Stimulated activated CD8-positive, alpha-beta memory T cell treated with anti-CD3 and anti-CD28 coated beads, Interleukin-4, amount 100 ng/mL, for 24 hours (primary cell): ENCODE data around the gene DCPS.
"Not testable (repeated sequence)": the region's sequence is repeated elsewhere in the genome, so short reads cannot be mapped to it uniquely, and the experiment has no call there.

Experiments used
- DNase-seq: peaks from one replicate; pipeline ENCODE4 v3.0.0-alpha.2; 2020; ENCODE audit warnings: low read depth

Gene DCPS

DNA sequence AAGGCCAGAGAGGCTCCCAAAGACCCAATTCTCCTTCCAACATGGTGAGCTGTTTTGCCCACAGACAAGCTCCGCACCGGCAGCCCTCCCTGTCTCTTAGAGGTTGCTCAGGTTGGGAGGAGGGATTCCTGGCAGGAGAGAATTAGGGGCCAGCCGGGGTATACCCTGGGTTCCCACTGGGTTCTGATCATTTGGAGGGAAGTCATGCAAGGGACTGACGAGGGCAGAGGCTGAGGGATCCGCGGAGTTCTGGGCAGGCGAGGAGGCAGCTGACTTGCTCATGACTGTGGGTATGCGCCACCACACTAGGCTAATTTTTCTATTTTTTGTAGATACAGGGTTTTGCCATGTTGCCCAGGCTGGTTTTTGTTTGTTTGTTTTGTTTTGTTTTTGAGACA is 56.2 kb downstream of the DCPS start:
- DNase-seq: no peak

DNA sequence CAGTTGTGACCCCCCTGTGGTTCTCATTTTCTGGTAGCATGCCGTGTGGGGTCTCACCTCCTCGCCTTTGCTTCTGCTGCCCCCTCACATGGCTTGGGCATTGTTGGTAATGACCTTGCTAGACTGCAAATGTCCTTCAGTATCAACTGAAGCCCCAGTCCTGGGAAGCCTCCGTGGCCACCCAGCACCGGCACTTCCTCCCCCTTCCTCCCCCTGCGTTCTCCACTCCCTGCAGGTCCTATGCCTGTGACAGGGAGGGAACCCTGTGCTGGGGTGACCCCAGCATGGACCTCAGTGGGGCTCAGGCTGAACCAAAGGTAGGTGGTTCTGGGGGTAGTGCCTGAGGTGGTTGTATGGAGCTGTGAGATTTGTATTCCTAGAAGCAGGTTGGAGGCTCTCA is 57.5 kb downstream of the DCPS start:
- no peak for DNase-seq

DNA sequence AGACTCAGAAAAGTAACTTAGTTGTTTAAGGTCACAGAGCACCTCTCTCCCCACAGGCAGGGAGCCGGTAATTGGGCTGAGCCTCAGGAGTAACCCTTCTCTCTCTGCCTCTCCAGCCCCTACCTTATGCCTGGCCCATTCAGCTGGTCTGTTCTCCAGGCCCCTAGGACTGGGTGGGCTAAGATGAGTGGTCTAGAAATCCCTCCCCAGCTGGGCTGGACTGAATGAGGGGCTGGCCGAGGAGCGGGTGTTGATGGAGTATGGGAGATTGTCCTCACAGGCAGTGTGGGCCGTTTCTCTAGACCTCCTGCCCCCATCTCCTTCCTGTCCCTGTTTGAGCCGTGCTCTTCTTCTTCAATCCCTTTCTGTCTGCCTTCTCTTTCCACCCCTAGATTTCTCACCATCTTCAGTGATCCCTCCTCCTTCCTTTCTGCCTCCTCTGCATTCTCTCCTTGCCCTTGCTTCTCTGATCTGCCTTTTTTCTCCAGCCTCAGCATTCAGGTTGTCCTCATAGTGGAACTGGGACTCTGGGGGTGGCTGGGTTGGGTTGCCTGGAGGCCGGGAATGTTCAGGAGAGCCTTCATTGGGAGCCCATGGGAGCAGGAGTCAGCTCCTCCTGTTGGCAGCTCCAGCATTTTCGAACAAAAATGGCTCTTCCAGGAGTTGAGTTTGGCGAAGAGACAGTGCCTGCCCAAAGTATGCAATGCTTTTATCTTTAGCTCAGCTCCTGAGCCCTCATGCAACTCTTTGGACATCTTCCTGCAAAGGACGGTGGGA is 59.2 kb downstream of the DCPS start:
- DNase-seq: no peak

DNA sequence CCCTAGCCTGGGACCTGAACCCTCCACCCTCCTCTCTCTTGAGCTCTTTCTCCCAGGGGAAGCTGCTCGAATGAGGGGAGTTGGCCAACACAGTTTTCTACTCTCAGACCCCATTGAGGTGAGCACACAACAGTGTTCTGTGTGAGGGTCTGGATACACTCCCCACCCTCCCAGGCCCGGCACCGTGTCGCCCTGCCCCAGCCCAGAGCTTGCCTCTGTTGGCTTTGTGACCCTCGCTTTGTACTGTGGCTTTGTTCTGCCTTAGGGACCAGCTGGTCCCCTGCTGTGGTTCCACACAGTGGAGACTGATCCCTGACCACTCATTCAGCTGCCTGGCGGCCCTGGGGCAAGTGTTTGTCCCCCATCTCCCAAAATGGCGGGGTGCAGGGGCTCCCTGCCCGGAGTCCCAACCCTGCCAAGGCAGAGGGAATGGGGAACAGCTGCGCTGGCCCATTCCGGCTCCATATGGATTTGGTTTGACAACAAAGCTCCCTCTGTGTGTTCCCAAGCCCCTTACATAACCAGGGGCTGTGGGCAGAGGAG is 59.9 kb downstream of the DCPS start:
- no peak for DNase-seq

DNA sequence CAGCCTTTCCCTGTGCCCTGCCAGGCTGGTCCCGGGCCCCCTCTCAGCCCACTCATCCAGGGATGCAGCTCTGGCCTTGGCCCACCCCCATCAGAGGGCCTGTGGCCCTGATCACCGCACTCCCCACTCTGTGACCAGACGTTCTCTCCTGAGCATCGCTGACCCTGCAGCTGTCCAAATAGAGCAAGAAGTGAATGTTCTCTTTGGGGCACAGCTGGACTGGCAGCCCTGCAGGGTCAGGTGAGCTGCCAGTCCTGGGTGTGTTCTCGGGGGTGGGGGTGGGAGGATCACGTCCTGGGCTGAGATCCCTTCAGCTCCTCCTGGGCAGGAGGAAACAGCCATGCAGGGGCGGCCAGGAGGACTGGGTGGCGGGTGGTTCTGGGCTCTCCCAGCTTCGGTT is 60.9 kb downstream of the DCPS start:
- not testable (repeated sequence) for DNase-seq

DNA sequence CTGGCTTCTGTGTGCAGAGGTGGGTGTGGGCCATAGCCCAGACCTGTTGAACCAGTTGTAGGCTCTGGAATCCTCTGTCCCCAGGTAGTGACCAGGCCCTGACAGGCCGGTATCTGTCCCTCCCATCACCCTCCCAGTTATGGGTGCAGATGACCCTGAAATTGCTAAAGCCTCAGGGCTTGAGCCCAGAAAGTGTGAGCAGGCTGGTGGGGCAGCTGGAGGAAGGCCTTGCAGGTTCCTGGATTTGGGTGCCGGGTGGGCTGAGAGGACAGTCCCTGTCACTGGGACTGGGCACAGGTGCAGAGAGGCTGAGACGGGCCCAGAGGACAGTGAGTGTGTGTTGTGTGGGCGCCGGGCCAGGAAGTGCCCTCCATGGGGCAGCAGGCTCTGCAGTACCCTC is 61.6 kb downstream of the DCPS start:
- not testable (repeated sequence) for DNase-seq

DNA sequence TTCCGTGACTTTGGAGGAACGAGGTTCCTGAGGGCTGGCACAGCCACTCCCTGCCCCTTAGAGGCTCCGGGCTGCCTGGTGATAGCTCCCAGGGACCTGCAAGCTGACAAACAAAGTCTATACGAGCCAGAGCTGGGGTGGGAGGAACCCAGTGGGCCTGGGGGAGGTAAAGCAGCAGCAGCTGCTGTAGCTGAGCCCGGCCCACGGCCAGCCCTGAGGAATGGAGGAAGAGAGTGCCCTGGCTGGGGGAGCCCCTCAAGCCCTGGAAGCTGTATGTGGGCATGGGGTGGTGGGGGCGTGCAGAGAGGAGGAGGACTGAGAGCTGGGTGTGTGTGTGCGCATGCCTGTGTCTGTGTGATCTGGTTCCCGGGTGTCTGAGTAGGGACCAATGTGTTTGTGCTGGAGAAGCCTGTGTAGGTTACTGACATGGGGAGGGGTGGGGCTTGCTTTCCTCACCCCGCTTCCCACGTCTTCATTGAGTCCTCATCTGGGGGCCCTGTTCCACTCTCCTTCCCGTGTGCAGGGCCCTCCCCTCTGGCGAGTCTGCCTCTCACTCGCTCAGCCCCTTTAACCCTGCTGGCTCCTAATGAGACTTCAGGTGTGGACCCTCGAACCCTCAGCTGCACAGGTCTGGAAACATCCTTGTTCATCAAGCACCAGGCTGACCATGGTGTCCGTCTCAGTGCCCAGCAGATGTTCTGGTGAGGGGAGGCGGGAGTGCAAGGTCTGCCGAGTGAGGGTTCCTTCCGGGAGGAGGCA is 62.4 kb downstream of the DCPS start:
- DNase-seq: no peak

DNA sequence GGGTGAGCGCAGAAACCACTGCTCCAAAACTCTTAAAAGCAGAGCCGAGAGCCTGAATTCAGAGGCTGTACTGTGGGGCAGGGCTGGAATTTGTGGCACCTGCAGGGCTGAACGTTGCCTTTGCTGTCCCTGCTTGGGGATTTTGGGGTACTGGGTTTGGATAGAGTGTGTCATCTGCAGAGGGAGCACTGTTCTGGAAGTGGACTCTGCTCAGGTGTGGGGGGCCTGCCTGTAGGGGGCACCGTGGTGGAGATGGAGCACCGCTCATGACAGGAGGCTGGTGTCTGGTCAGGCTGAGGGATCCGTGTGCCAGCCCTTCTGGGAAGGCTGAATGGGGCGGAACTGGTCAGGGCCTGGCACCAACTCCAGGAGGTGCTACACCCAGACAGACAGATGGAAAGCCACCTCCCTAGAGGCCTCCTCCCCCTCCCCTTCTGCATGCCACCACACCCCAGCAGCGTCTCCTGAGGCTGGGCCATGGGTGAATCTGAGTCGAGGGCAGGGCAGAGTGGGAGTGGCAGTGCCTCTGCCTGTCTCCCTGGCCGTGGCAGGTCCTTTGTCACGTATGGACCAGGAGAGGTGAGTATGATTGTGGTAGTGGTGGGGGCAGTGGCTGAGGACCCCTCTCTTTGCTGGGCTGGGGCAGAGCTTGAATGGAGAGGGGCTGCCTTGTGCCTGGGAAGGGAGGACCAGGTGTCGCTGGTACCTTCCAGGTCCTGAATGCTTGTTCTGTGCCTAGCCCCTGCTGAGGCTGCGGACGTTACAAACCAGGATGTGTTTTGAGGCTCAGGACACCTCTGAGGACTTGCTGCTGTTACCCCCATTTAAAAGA is 63.2 kb downstream of the DCPS start:
- DNase-seq: not testable (repeated sequence)

DNA sequence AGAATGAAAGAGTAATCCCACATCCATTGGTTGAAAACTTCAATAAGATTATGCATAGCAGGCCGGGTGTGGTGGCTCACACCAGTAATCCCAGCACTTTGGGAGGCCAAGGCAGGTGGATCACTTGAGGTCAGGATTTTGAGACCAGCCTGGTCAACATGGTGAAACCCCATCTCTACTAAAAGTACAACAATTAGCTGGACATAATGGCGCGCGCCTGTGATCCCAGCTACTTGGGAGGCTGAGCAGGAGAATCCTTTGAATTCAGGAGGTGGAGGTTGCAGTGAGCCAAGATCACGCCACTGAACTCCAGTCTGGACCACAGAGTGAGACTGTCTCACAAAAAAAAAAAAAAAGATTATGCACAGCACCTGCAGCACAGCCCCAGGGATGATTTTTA is 63.9 kb downstream of the DCPS start:
- DNase-seq: not testable (repeated sequence)

DNA sequence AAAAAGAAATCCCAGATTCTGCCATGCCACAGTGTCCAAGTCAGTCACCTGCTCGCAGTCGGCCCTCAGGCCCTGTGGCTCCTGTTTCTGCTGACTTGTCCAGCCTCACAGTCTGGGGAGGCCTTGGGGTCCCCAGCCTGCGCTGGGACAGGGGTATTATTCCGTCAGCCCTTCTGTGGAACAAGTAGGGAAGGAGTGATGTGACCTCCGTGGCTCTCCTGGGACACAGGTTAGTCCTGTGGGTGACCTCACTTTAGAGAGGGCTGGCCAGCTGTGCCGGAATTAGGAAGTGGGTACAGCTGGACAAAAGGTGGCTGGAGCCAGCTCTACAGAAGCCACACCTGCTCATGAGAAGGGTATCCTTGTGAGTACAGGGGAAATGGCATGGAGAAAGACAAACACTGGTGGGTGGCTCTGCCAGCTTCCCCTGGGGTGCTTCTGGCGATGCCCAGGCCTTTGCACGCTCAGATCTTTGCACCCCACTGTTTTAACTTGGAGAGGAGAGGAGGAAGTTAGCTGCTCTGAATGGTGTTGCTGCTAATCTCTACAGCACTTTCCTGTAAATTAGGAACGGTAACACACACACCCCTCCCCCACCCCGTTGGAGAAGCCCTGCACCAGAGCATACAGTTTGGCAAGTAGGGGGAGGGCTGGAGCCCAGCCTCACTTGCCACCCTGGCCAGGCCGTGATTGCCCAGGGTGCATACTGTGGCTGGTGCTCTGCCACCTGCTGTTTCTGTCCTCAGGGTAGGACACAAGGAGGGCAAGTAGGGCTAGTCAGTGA is 64.7 kb downstream of the DCPS start:
- not testable (repeated sequence) for DNase-seq

DNA sequence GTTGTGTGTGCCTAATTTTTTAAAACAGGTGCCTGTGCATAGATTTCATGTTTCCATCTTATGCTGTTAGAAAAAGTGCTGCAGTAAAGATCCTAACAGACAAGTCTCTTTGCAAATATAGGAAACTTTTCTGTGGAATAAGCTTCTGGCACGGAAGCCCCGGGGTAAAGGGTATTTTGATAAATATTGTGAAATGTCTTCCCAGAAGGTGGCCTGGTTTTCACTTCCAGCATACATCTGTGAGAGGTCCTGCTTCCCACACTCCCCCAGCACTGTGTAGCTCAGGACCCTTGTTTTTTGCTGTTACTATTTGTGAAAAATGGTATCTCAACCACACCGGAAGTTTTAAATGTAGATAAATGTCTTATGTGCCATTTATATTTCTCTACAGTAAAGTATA is 66.2 kb downstream of the DCPS start:
- no peak for DNase-seq

DNA sequence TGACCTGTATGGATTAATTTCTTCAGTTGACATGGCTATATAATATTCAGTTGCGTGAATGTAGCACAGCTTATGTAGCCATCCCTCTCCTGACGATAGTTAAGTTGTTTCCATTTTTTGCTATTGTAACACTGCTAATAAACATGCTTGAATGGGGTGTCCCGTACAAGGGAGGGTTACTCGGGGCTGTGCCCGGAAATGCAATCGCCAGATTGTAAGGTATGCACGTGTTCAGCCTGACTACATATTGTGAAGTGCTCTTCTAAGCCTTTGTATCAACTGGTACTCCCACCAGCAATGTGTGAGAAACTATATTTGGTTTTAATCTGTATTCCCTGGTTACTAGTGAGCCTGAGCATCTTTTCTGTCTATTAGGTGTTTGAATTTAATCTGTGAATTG is 67.7 kb downstream of the DCPS start:
- DNase-seq: no peak

DNA sequence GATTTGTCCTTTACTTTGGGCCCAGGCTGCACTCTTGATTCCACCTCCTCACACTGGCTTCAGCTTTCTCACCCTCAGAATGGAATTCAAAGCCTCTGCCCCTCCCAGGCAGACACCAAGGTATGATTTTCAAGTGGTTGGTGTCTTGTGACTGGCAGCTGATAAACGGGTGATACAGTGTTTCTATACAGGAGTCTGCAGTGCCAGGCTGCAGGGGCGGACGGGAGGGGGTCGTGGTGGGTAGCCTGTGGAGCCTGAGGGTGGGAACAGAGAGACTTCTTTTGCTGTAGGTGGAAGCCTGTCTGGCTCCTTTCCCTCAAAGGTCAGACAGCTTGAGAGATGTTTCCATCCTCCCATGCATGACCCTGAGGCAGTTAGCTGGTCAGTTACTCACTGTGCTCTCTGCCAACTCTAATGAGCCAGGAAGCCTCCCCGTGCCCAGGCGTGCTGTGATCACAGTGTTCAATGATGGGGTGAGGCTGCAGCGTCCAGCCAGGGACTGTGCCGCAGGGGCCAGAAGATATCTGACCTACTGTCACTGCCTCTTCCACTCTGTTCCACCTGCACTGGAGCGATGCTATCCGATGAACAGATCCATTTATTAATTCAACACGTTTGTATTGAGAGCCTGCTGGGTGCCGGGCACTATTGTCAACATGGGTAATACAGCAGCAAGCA is 69.7 kb downstream of the DCPS start:
- not testable (repeated sequence) for DNase-seq

DNA sequence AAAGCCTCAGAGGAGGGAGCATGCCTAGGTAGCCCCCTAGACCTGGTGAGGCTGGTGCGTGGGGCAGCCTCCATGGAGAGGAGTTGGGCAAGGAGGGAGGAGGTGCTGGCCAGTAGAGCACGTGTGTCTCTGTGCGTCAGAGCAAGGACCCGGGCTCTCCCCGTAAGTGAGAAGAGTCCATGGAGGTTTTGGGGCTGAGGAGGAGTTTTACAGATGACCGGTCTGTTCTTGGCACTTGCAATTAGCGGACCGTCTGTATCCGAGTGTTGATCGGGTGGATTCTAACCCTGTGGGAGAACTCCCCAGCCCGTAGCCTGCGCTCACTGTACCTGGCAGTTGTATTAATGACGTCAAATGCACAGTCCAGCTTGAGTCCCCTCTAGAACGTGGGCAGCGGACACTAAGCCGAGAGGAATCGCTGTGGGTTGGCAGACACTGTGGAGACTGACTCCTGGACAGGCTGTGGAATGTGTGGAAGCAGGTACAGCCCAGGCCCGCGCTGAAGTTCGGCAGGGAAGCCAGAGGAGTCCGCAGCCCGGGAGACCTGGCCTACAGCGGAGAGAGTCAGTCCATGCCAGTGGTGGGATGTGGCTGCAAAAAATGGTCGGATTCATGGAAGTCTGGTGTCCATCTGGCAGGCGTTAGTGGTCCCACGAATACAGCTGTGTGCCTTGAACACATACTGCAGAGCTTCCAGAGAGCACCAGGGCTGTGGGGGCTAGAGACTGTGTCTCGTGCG is 70.9 kb downstream of the DCPS start:
- not testable (repeated sequence) for DNase-seq

DNA sequence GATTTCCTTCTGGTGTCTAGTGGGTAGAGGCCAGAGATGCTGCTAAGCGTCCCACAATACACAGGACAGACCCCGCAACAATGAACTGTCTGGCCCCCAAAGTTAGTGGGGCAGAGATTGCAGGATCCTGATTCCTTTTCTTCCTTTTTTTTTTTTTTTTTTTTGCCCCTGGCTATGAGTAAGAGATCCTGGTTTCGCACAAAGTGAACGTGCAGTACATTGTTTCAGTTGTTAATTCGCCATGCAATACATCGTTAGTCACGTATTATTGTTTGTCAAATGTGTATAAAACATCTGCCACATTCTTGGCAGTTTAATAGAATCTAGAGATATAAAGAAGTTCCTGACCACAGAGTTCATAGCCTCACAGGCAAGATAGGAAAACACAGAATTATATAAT is 71.9 kb downstream of the DCPS start:
- no peak for DNase-seq

DNA sequence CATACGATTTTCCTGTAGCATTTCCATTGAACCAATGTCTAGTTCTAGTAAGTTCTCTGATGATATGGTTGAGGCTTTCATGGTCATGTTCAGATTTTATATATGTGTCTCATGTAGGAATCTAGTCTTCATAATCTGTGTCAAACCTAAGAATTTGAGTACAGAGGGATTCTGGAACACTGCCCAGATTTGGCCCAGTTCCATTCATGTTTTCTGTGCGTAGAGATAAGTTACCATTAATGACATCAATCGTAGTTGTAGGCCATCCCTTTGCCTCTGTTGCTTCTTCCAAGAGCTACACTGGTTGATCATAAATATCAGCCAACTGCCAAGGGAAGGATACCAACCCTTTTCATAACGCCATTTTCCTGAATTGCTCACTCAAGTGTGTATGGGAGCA is 74.9 kb downstream of the DCPS start:
- DNase-seq: no peak

DNA sequence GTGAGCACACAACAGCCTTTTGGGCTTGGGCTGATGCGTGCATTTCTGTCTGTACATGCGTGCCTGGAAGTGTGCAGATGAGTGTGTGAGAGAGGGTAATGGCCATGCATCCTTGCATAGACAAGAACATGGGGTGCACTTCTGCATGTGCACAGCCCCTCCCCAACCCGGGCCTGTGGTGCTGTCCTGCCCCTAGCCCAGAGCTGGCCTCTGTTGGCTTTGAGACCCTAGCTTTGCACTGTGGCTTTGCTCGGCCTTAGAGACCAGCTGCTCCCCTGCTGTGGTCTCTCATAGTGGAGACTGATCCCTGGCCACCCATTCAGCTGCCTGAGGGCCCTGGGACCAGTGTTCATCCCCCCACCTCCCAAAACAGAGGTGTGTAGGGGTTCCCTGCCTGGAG is 77.0 kb downstream of the DCPS start:
- DNase-seq: no peak

DNA sequence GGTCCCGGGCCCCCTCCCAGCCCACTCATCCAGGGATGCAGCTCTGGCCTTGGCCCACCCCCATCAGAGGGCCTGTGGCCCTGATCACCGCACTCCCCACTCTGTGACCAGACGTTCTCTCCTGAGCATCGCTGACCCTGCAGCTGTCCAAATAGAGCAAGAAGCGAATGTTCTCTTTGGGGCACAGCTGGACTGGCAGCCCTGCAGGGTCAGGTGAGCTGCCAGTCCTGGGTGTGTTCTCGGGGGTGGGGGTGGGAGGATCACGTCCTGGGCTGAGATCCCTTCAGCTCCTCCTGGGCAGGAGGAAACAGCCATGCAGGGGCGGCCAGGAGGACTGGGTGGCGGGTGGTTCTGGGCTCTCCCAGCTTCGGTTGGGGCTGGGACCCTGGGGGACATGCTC is 78.1 kb downstream of the DCPS start:
- not testable (repeated sequence) for DNase-seq

DNA sequence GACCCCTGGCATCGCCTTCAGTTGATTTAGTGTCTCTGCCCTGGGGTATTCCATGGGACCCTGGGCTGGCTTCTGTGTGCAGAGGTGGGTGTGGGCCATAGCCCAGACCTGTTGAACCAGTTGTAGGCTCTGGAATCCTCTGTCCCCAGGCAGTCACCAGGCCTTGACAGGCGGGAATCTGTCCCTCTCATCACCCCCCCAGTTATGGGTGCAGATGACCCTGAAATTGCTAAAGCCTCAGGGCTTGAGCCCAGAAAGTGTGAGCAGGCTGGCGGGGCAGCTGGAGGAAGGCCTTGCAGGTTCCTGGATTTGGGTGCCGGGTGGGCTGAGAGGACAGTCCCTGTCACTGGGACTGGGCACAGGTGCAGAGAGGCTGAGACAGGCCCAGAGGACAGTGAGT is 78.8 kb downstream of the DCPS start:
- not testable (repeated sequence) for DNase-seq
